Spleen (tissue), 7 donors: ENCODE results near the gene CILP.

Experiments used
- CTCF ChIP-seq, 11 experiments: fragments of 200-600 bp in 7 of 11; fragments of 450-650 bp in 4 of 11; sonication (generic) in 4 of 11; IDR thresholded peaks in 8 of 11; conservative IDR thresholded peaks in 3 of 11; 1 replicate in 7 of 11; 2 replicates in 4 of 11; pipeline versions ENCODE4 v1.4.0 to v1.8.0; 2016 to 2021; ENCODE audit warnings: antibody characterized with exemption in 11 of 11, inconsistent platforms in 4 of 11, mild to moderate bottlenecking in 1 of 11
- POLR2A ChIP-seq, 3 donors: fragments of 450-650 bp; IDR thresholded peaks; one replicate each; pipeline ENCODE4 v1.5.1; 2017; ENCODE audit warnings: antibody characterized with exemption in 3 of 3, mild to moderate bottlenecking in 1 of 3
- POLR2AphosphoS5 ChIP-seq, 3 donors: sonication (generic); formaldehyde crosslinking; IDR thresholded peaks; one replicate each; pipeline ENCODE4 v1.5.1; 2017; ENCODE audit warnings: antibody characterized with exemption in 3 of 3
- donor health status: DM: no; HTN: no; CAD: no; lungs with moderate emphysema.
- donor health status: DM: no; HTN: no; CAD: no.
- donor health status: DM: no; HTN: no; CAD: no.

- TF ChIP-seq POLR2A (IDR thresholded peaks at IDR 0.05), result no peak
- no peak for TF ChIP-seq CTCF (IDR thresholded peaks at IDR 0.05 in 8 of 11, conservative IDR thresholded peaks at IDR 0.05 in 3 of 11)
- TF ChIP-seq POLR2AphosphoS5 (IDR thresholded peaks at IDR 0.05), result no peak
Observed at GRCh38 chr15:65198571-65198970, 12.7 kb downstream of the CILP start.
